Neural cell (in vitro differentiated cells): ENCODE results near the gene DENND5A. TPM values are rescaled to one million over a fixed set of nuclear protein-coding genes. Genes with fewer than 3 reads are reported as not detected.

ENCODE experiments used
- H2AFZ ChIP-seq: fragments of 200-600, 300-800 bp; sonication (generic), shearing (Covaris generic); 2 replicates; pipeline ENCODE4 v1.6.0; 2014; ENCODE audit warnings: low read depth, mild to moderate bottlenecking, antibody characterized with exemption, low read length, moderate library complexity
- H3F3A ChIP-seq: fragments of 200-600 bp; shearing (Covaris generic); 2 replicates; pipeline ENCODE4 v1.6.1; 2016; ENCODE audit warnings: mild to moderate bottlenecking, moderate library complexity, mixed read lengths, antibody characterized with exemption, low read length; ENCODE audit not compliant: insufficient read depth, poor library complexity, severe bottlenecking
- H3K27ac ChIP-seq: fragments of 200-600, 300-800 bp; sonication (generic), shearing (Covaris generic); 2 replicates; pipeline ENCODE4 v1.5.1; 2014; ENCODE audit warnings: mild to moderate bottlenecking, low read length, moderate library complexity
- H3K27me3 ChIP-seq: fragments of 300-800, 200-600 bp; sonication (generic), shearing (Covaris generic); 2 replicates; pipeline ENCODE4 v1.6.0; 2014; ENCODE audit warnings: mild to moderate bottlenecking, low read depth, low read length, moderate library complexity; ENCODE audit not compliant: insufficient read depth
- H3K36me3 ChIP-seq: fragments of 300-800, 200-600 bp; sonication (generic), shearing (Covaris generic); 2 replicates; pipeline ENCODE4 v1.5.1; 2014; ENCODE audit warnings: mild to moderate bottlenecking, antibody characterized with exemption, low read length, moderate library complexity; ENCODE audit not compliant: insufficient read depth
- H3K4me2 ChIP-seq: fragments of 300-800, 200-600 bp; sonication (generic), shearing (Covaris generic); 2 replicates; pipeline ENCODE4 v1.6.0; 2014; ENCODE audit warnings: mild to moderate bottlenecking, low read length
- H3K4me3 ChIP-seq: fragments of 300-800, 200-600 bp; sonication (generic), shearing (Covaris generic); 2 replicates; pipeline ENCODE4 v1.5.1; 2014; ENCODE audit warnings: mild to moderate bottlenecking, low read length, moderate library complexity
- H3K79me2 ChIP-seq: fragments of 200-600 bp; shearing (Covaris generic); replicated peaks from 2 replicates; pipeline ENCODE4 v1.6.0; 2014; ENCODE audit warnings: mild to moderate bottlenecking, low read length, moderate library complexity; ENCODE audit not compliant: insufficient read depth
- H3K9ac ChIP-seq: fragments of 300-800, 200-600 bp; sonication (generic), shearing (Covaris generic); 2 replicates; pipeline ENCODE4 v1.6.1; 2016; ENCODE audit warnings: mild to moderate bottlenecking, low read length, mixed read lengths
- H3K9me2 ChIP-seq: fragments of 200-600 bp; shearing (Covaris generic); 2 replicates; pipeline ENCODE4 v1.6.1; 2016; ENCODE audit warnings: mild to moderate bottlenecking, low read length, mixed read lengths; ENCODE audit not compliant: insufficient read depth
- H3K9me3 ChIP-seq: fragments of 200-600, 300-800 bp; sonication (generic), shearing (Covaris generic); 2 replicates; pipeline ENCODE4 v1.6.1; 2016; ENCODE audit warnings: mild to moderate bottlenecking, mixed run types, low read length, moderate library complexity, mixed read lengths
- H4K20me1 ChIP-seq: fragments of 200-600 bp; shearing (Covaris generic); 2 replicates; pipeline ENCODE4 v1.6.1; 2016; ENCODE audit warnings: mild to moderate bottlenecking, mixed run types; ENCODE audit not compliant: insufficient read depth
- EP300 ChIP-seq: fragments of 450-650 bp; conservative IDR thresholded peaks from 2 replicates; pipeline ENCODE4 v1.6.1; 2014; ENCODE audit warnings: antibody characterized with exemption, mild to moderate bottlenecking, moderate library complexity; ENCODE audit not compliant: poor library complexity, severe bottlenecking
- EZH2 ChIP-seq: fragments of 200-600, 300-800 bp; shearing (Covaris generic), sonication (generic); IDR thresholded peaks from 2 replicates; pipeline ENCODE4 v1.6.1; 2014; ENCODE audit warnings: antibody characterized with exemption, low read length, borderline replicate concordance, mild to moderate bottlenecking; ENCODE audit not compliant: insufficient read depth, poor library complexity, severe bottlenecking
- MXI1 ChIP-seq: fragments of 450-650 bp; conservative IDR thresholded peaks from 2 replicates; pipeline ENCODE4 v1.6.1; 2014; ENCODE audit warnings: antibody characterized with exemption, mild to moderate bottlenecking; ENCODE audit not compliant: poor library complexity, severe bottlenecking
- POLR2AphosphoS5 ChIP-seq: IDR thresholded peaks from 2 replicates; pipeline ENCODE4 v1.6.1; 2012
- RAD21 ChIP-seq: fragments of 450-650 bp; conservative IDR thresholded peaks from 2 replicates; pipeline ENCODE4 v1.6.1; 2014; ENCODE audit warnings: antibody characterized with exemption, mild to moderate bottlenecking, moderate library complexity
- SMC3 ChIP-seq: fragments of 450-650 bp; conservative IDR thresholded peaks from 2 replicates; pipeline ENCODE4 v1.6.1; 2014; ENCODE audit warnings: antibody characterized with exemption, mild to moderate bottlenecking, moderate library complexity; ENCODE audit not compliant: poor library complexity
- TAF1 ChIP-seq: IDR thresholded peaks from 2 replicates; pipeline ENCODE4 v1.6.1; 2012; ENCODE audit warnings: low read depth
- polyA plus RNA-seq: library from polyadenylated mRNA; depleted of rRNA; stranded (reverse); fragments of >200 nt; gene quantifications from 2 replicates; pipeline ENCODE4 v1.2.3, GENCODE V29; 2014
- TF ChIP-seq, protein P1 (sequence below): fragments of 450-650 bp; IDR thresholded peaks from 2 replicates; pipeline ENCODE4 v1.5.1; 2014; ENCODE audit warnings: antibody characterized with exemption, mild to moderate bottlenecking, moderate library complexity; ENCODE audit not compliant: poor library complexity, severe bottlenecking
- TF ChIP-seq, protein P2 (sequence below): IDR thresholded peaks from 2 replicates; pipeline ENCODE4 v1.6.1; 2012; ENCODE audit warnings: borderline replicate concordance

The DENND5A gene
- polyA plus RNA-seq, 1 donor from 2014 or later, result 75.6 TPM

DNA sequence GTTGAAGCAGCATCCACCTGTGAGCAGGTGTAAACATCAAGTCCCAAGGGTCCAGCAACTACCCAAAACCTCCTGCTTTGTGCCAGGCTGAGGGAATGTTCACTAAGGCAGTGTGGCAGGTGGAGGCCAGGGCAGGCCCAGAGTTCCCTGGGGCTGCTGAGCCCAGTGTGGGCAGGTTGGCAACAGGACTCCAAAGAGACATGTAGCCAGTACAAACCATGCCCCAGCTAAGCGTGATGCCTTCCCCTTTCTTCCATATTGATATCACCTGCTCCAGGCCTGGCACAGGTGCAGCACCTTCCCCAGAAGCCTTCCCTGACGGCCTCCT, 143.7 kb downstream of the DENND5A start:
- Histone ChIP-seq H3K9ac (no peak overlapping the region), H3K27ac (no peak overlapping the region), H2AFZ (no peak overlapping the region)

DNA sequence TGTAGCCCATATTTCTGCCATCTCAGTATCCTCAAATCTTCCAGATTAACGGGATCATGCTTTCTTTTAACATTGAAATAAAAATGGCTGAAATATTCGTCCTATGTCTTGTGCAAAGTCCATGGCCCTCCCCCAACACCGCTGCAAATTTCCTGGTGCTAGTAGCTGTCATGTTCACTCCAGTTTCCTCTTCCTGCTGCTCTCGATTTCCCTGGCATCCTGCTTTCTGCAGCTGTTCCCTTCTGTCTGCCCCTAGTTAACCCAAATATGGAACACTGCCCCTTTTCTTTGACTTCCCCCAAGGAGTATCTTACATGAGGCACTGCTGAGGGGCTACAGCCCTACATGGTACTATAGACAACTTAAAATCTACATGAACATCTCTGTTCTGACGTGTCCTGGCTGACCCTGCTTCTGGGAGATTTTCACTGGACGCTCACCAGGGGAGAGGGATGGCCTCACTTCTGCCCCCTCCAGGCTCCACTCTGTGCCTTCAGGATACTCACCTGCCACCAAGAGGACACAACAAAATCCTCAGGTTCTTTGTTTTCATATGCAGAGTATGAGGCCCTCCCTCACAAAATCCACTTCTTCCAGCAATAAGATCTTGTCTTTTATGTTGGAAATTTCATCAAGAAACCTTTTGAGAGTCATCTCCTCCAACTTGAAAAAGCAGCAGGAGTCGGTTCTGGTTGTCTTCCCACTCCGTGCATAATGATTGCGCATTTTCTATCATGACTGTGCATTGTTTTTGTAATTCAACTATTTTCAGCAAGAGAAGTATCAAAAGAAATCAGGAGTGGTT, 144.3 kb downstream of the DENND5A start:
- H3K4me3 ChIP-seq, result no peak overlapping the region
- H2AFZ ChIP-seq, result no peak overlapping the region
- H3K79me2 ChIP-seq, result no peaks in the 10 kb centered on the region
- no peak overlapping the region for H3K4me2 ChIP-seq
- no peaks in the 10 kb centered on the region for H3K9me2 ChIP-seq
- H3F3A ChIP-seq, result no peaks in the 10 kb centered on the region
- no peaks in the 10 kb centered on the region for H3K9me3 ChIP-seq
- H3K27me3 ChIP-seq, result no peaks in the 10 kb centered on the region
- TF ChIP-seq EP300, result no peak
- TF ChIP-seq TAF1, result no peak
- TF ChIP-seq, protein P1, sequence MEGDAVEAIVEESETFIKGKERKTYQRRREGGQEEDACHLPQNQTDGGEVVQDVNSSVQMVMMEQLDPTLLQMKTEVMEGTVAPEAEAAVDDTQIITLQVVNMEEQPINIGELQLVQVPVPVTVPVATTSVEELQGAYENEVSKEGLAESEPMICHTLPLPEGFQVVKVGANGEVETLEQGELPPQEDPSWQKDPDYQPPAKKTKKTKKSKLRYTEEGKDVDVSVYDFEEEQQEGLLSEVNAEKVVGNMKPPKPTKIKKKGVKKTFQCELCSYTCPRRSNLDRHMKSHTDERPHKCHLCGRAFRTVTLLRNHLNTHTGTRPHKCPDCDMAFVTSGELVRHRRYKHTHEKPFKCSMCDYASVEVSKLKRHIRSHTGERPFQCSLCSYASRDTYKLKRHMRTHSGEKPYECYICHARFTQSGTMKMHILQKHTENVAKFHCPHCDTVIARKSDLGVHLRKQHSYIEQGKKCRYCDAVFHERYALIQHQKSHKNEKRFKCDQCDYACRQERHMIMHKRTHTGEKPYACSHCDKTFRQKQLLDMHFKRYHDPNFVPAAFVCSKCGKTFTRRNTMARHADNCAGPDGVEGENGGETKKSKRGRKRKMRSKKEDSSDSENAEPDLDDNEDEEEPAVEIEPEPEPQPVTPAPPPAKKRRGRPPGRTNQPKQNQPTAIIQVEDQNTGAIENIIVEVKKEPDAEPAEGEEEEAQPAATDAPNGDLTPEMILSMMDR, result no peak
- no peak for TF ChIP-seq SMC3
- TF ChIP-seq MXI1, result no peak
- no peak for TF ChIP-seq POLR2AphosphoS5
- TF ChIP-seq, protein P2, sequence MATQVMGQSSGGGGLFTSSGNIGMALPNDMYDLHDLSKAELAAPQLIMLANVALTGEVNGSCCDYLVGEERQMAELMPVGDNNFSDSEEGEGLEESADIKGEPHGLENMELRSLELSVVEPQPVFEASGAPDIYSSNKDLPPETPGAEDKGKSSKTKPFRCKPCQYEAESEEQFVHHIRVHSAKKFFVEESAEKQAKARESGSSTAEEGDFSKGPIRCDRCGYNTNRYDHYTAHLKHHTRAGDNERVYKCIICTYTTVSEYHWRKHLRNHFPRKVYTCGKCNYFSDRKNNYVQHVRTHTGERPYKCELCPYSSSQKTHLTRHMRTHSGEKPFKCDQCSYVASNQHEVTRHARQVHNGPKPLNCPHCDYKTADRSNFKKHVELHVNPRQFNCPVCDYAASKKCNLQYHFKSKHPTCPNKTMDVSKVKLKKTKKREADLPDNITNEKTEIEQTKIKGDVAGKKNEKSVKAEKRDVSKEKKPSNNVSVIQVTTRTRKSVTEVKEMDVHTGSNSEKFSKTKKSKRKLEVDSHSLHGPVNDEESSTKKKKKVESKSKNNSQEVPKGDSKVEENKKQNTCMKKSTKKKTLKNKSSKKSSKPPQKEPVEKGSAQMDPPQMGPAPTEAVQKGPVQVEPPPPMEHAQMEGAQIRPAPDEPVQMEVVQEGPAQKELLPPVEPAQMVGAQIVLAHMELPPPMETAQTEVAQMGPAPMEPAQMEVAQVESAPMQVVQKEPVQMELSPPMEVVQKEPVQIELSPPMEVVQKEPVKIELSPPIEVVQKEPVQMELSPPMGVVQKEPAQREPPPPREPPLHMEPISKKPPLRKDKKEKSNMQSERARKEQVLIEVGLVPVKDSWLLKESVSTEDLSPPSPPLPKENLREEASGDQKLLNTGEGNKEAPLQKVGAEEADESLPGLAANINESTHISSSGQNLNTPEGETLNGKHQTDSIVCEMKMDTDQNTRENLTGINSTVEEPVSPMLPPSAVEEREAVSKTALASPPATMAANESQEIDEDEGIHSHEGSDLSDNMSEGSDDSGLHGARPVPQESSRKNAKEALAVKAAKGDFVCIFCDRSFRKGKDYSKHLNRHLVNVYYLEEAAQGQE, result no peak
- TF ChIP-seq RAD21, result no peak
- no peak for TF ChIP-seq EZH2
- no peaks in the 10 kb centered on the region for H3K36me3 ChIP-seq
- no peak overlapping the region for H3K9ac ChIP-seq
- H3K27ac ChIP-seq, result no peak overlapping the region
- no peaks in the 10 kb centered on the region for H4K20me1 ChIP-seq

More for the DNA sequence above, 143.7 kb downstream of the DENND5A start:
- no peaks in the 10 kb centered on the region for H4K20me1 ChIP-seq
- H3K9me2 ChIP-seq, result no peaks in the 10 kb centered on the region
- no peaks in the 10 kb centered on the region for H3F3A ChIP-seq
- no peaks in the 10 kb centered on the region for H3K36me3 ChIP-seq
- TF ChIP-seq RAD21 (no peak), EP300 (no peak), EZH2 (no peak), POLR2AphosphoS5 (no peak), MXI1 (no peak), SMC3 (no peak), TAF1 (no peak)
- TF ChIP-seq, protein P1, result no peak
- TF ChIP-seq, protein P2, result no peak
- no peaks in the 10 kb centered on the region for H3K27me3 ChIP-seq
- no peak overlapping the region for H3K4me3 ChIP-seq
- H3K4me2 ChIP-seq, result no peak overlapping the region
- no peaks in the 10 kb centered on the region for H3K79me2 ChIP-seq
- no peaks in the 10 kb centered on the region for H3K9me3 ChIP-seq
